HCT116 (cell line): ENCODE data around the gene SBNO2. TPM values are rescaled to one million over a fixed set of nuclear protein-coding genes. Genes with fewer than 3 reads are reported as not detected.

Experiments used
- ATAC-seq: fragments of 200-7000 bp; cut with Tn5 transposase; 2 replicates; pipeline ENCODE4 v1.9.1; 2020; ENCODE audit warnings: mild to moderate bottlenecking, moderate library complexity
- BruUV-seq: library from RNA; stranded (reverse); fragments of 400-500 nt; replicated peaks from 2 replicates; lab custom pipeline; 2021; lab: Mats Ljungman, UMichigan
- CTCF ChIA-PET: fragments of 300-600 bp; sonication (Branson Sonifier 250); formaldehyde crosslinking; loops from one replicate; lab custom pipeline; 2021; ENCODE audit warnings: antibody characterized with exemption; lab: Charles Lee
- POLR2A ChIA-PET: fragments of 300-600, 350-600 bp; sonication (Branson Sonifier 250); formaldehyde crosslinking; loops from one replicate; lab custom pipeline; 2021; ENCODE audit warnings: antibody characterized with exemption; lab: Charles Lee
- RAD21 ChIA-PET, 2 experiments: fragments of 300-600 bp; sonication (Branson Sonifier 250); formaldehyde crosslinking; loops; one replicate each; lab custom pipeline; 2023; ENCODE audit warnings: low total read pairs in 2 of 2; ENCODE audit not compliant: uncharacterized antibody in 2 of 2, unreplicated experiment in 2 of 2, low non-redundant PET in 1 of 2; lab: Charles Lee
- DNase-seq: peaks from one replicate; pipeline ENCODE4 v3.0.0-alpha.2; 2010; ENCODE audit warnings: low read depth, low spot score
- H2AFZ ChIP-seq: fragments of 200-600 bp; shearing (Covaris generic), sonication (generic); 2 replicates; pipeline ENCODE4 v1.6.1; 2017; ENCODE audit warnings: low read depth, mixed run types, mixed read lengths, antibody characterized with exemption, low read length; ENCODE audit not compliant: poor library complexity, severe bottlenecking
- H3K27ac ChIP-seq: 2 replicates; pipeline ENCODE4 v1.5.1; 2012; ENCODE audit warnings: low read depth, low read length
- H3K27me3 ChIP-seq: fragments of 200-600 bp; sonication (generic); 2 replicates; pipeline ENCODE4 v1.6.1; 2016; ENCODE audit warnings: mixed run types, low read length, mixed read lengths; ENCODE audit not compliant: insufficient read depth
- H3K36me3 ChIP-seq, 2 experiments: fragments of 200-500 bp in 1 of 2; fragments of 200-600 bp in 1 of 2; sonication (Bioruptor generic) in 1 of 2; sonication (generic) in 1 of 2; 2 replicates each; pipeline versions ENCODE4 v1.5.1 to v1.6.1; 2014 to 2016; ENCODE audit warnings: low read length in 2 of 2, inconsistent platforms in 1 of 2, mixed read lengths in 1 of 2, mixed run types in 1 of 2; ENCODE audit not compliant: insufficient read depth in 2 of 2, control insufficient read depth in 1 of 2
- H3K4me1 ChIP-seq, 2 experiments: fragments of 200-600 bp in 1 of 2; sonication (generic) in 1 of 2; 2 replicates each; pipeline versions ENCODE4 v1.5.1 to v1.6.1; 2012 to 2017; ENCODE audit warnings: low read length in 2 of 2, inconsistent platforms in 1 of 2, mild to moderate bottlenecking in 1 of 2, mixed read lengths in 1 of 2, mixed run types in 1 of 2, moderate library complexity in 1 of 2; ENCODE audit not compliant: insufficient read depth in 2 of 2, control insufficient read depth in 1 of 2
- H3K4me2 ChIP-seq: fragments of 200-600 bp; sonication (generic); 2 replicates; pipeline ENCODE4 v1.6.1; 2017; ENCODE audit warnings: mixed run types, low read length, mixed read lengths
- H3K4me3 ChIP-seq, 2 experiments: fragments of 200-600 bp in 1 of 2; sonication (generic) in 1 of 2; replicated peaks in 1 of 2; 2 replicates each; pipeline ENCODE4 v1.5.1; 2011 to 2016; ENCODE audit warnings: low read length in 2 of 2, control low read depth in 1 of 2, low read depth in 1 of 2, mild to moderate bottlenecking in 1 of 2, mixed read lengths in 1 of 2, mixed run types in 1 of 2
- H3K79me2 ChIP-seq: fragments of 200-600 bp; sonication (generic); 2 replicates; pipeline ENCODE4 v1.6.1; 2017; ENCODE audit warnings: mild to moderate bottlenecking, mixed run types, low read length, moderate library complexity, mixed read lengths; ENCODE audit not compliant: insufficient read depth
- H3K9ac ChIP-seq: fragments of 200-600 bp; sonication (generic); 2 replicates; pipeline ENCODE4 v1.6.1; 2016; ENCODE audit warnings: low read length, mixed read lengths
- H3K9me2 ChIP-seq: fragments of 200-600 bp; sonication (generic), shearing (Covaris generic); 2 replicates; pipeline ENCODE4 v1.6.1; 2017; ENCODE audit warnings: mixed run types, mild to moderate bottlenecking, moderate library complexity; ENCODE audit not compliant: insufficient read depth
- H3K9me3 ChIP-seq, 2 experiments: fragments of 200-500 bp in 1 of 2; fragments of 200-600 bp in 1 of 2; sonication (Bioruptor generic) in 1 of 2; sonication (generic) in 1 of 2; 2 replicates each; pipeline ENCODE4 v1.6.1; 2014 to 2017; ENCODE audit warnings: low read length in 2 of 2, mixed read lengths in 2 of 2, inconsistent platforms in 1 of 2, low read depth in 1 of 2, mild to moderate bottlenecking in 1 of 2, mixed run types in 1 of 2, moderate library complexity in 1 of 2; ENCODE audit not compliant: control insufficient read depth in 1 of 2, insufficient read depth in 1 of 2
- H4K20me1 ChIP-seq: fragments of 200-600 bp; sonication (generic), shearing (Covaris generic); 2 replicates; pipeline ENCODE4 v1.6.1; 2017; ENCODE audit warnings: mixed run types, mild to moderate bottlenecking, moderate library complexity; ENCODE audit not compliant: insufficient read depth
- CEBPB ChIP-seq: IDR thresholded peaks from 2 replicates; pipeline ENCODE4 v1.6.1; 2012; ENCODE audit warnings: low read depth
- CTCF ChIP-seq, 3 experiments: fragments of 200-600 bp in 1 of 3; sonication (generic) in 1 of 3; IDR thresholded peaks in 2 of 3; conservative IDR thresholded peaks in 1 of 3; 2 replicates each; pipeline ENCODE4 v1.5.1; 2012 to 2017; ENCODE audit warnings: low read depth in 2 of 3, low read length in 2 of 3, antibody characterized with exemption in 1 of 3, borderline replicate concordance in 1 of 3, control low read depth in 1 of 3, mild to moderate bottlenecking in 1 of 3, mixed read lengths in 1 of 3, mixed run types in 1 of 3, moderate library complexity in 1 of 3; ENCODE audit not compliant: insufficient read depth in 1 of 3
- EZH2 ChIP-seq: fragments of 200-600 bp; sonication (generic); IDR thresholded peaks from 2 replicates; pipeline ENCODE4 v1.6.1; 2017; ENCODE audit warnings: antibody characterized with exemption, mixed run types
- FOSL1 ChIP-seq: IDR thresholded peaks from 2 replicates; pipeline ENCODE4 v1.6.1; 2012; ENCODE audit warnings: low read depth
- MAX ChIP-seq: IDR thresholded peaks from 2 replicates; pipeline ENCODE4 v1.6.1; 2012
- POLR2A ChIP-seq: IDR thresholded peaks from 2 replicates; pipeline ENCODE4 v1.7.0; 2011; ENCODE audit warnings: borderline replicate concordance; ENCODE audit not compliant: insufficient read depth, insufficient read length; ENCODE audit errors: extremely low read depth
- POLR2AphosphoS5 ChIP-seq: IDR thresholded peaks from 2 replicates; pipeline ENCODE4 v1.6.1; 2011; ENCODE audit warnings: mild to moderate bottlenecking, low read depth, low read length, moderate library complexity
- RAD21 ChIP-seq: IDR thresholded peaks from 2 replicates; pipeline ENCODE4 v1.6.1; 2012; ENCODE audit warnings: low read depth, mild to moderate bottlenecking
- REST ChIP-seq: IDR thresholded peaks from 2 replicates; pipeline ENCODE4 v1.6.1; 2012; ENCODE audit warnings: low read depth
- SIN3A ChIP-seq: IDR thresholded peaks from 2 replicates; pipeline ENCODE4 v1.6.1; 2012; ENCODE audit warnings: low read depth
- YY1 ChIP-seq: IDR thresholded peaks from 2 replicates; pipeline ENCODE4 v1.6.1; 2011; ENCODE audit warnings: low read length, low read depth, moderate library complexity, mild to moderate bottlenecking; ENCODE audit not compliant: insufficient replicate concordance; ENCODE audit errors: extremely low read depth
- ZBTB33 ChIP-seq: IDR thresholded peaks from 2 replicates; pipeline ENCODE4 v1.6.1; 2011; ENCODE audit warnings: mild to moderate bottlenecking, low read length, moderate library complexity; ENCODE audit not compliant: insufficient replicate concordance; ENCODE audit errors: extremely low read depth
- intact Hi-C: fragments of 100-400 bp; cut with micrococcal nuclease; formaldehyde crosslinking; loops from 2 replicates; pipeline ENCODE4 v1.10.0; 2022
- total RNA-seq: library from RNA; stranded (reverse); gene quantifications from one replicate; pipeline ENCODE4 v1.2.1, GENCODE V29; 2021; ENCODE audit not compliant: unreplicated experiment

The SBNO2 gene
- total RNA-seq, 1 experiment from 2014 or later: 66.4 TPM

GRCh38 chr19:1069009-1069779 lies 104.9 kb downstream of the SBNO2 start (continued):
- no peak for TF ChIP-seq REST
- no peak for TF ChIP-seq MAX
- no peak for TF ChIP-seq YY1

GRCh38 chr19:1068009-1069001 lies 105.8 kb downstream of the SBNO2 start:
- Histone ChIP-seq H3K9ac (peak overlapping the region; percentile 92), H3K27ac (peak overlapping the region; percentile 100; the same call in 1 of the 2 replicates), H3K36me3 (0 out of 4 replicates have a peak, but pooled peaks cover 0 to 3% of the 10 kb centered on the region in 2 experiments), H2AFZ (no peak overlapping the region), H3K9me2 (no peaks in the 10 kb centered on the region), H3K4me1 (peaks cover 32 to 61% of the 10 kb centered on the region in 2 experiments), H3K4me3 (peak overlapping the region; percentile 64 to 78), H3K27me3 (no peaks in the 10 kb centered on the region), H3K4me2 (peak overlapping the region; percentile 94), H4K20me1 (no peaks in the 10 kb centered on the region), H3K9me3 (no peaks in the 10 kb centered on the region), H3K79me2 (peaks cover 26% of the 10 kb centered on the region; the same call in 1 of the 2 replicates)
- intact Hi-C loops: no loop called here
- CTCF ChIA-PET: no interaction called here
- RAD21 ChIA-PET: no interaction called here
- POLR2A ChIA-PET: interaction anchor here (2.0 to 2.3 kb wide), 2 partner anchors 14 to 47 kb away, joined by 6 to 7 read pairs; partner anchors contain the start of gene RNU6-2
- DNase-seq (no peak), ATAC-seq (no peak)
- no TSS peak for BruUV-seq
- TF ChIP-seq POLR2A (no peak), EZH2 (no peak), CTCF (IDR thresholded peaks at IDR 0.05 in 2 of 3, conservative IDR thresholded peaks at IDR 0.05 in 1 of 3; ENCODE audit: borderline replicate concordance in 1 of 3, insufficient read depth in 1 of 3, low read depth in 2 of 3, low read length in 2 of 3) (no peak), CEBPB (no peak), MAX (no peak), RAD21 (no peak), SIN3A (no peak), POLR2AphosphoS5 (no peak), ZBTB33 (no peak), FOSL1 (no peak)
